Measurements from ENCODE around the gene POLRMT. TPM values are rescaled to one million over a fixed set of nuclear protein-coding genes. Genes with fewer than 3 reads are reported as not detected.

POLRMT gene
- total RNA-seq, 1 experiment from 2014 or later: 62.8 TPM

GRCh38 chr19:650121-650520 lies 16.8 kb upstream of the POLRMT start:
- in situ Hi-C loops (cut with HindIII; ENCODE audit: low sequenced_read_pairs): no loop called here

GRCh38 chr19:648904-649801 lies 15.8 kb upstream of the POLRMT start:
- in situ Hi-C loops (cut with HindIII; ENCODE audit: low sequenced_read_pairs): no loop called here
- no peak for DNase-seq (ENCODE audit: low spot score)

More at GRCh38 chr19:650121-650520, 16.8 kb upstream of the POLRMT start:
- DNase-seq (ENCODE audit: low spot score): no peak

DNA sequence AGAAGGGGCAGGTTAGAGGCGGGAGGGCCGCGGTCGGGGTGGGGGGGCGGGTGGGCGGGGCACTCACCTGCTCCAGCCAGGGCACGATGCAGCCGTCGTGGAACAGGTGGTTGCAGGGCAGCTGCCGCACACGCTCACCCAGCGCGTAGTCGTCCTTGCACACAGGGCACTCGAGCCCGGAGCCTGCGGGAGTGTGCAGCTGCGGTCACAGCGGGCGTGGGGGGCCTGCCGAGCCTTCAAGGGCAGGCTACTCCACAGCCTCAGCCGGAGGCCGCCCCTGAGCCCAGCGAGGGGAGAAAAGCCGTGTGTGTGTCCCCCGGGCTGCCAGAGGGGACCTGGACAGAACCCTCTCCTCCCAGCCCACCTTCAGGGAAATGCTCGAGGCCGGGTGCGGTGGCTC lies 15.0 kb upstream of the POLRMT start:
- no peak for DNase-seq (ENCODE audit: low spot score)
- in situ Hi-C loops (cut with HindIII; ENCODE audit: low sequenced_read_pairs): no loop called here

DNA sequence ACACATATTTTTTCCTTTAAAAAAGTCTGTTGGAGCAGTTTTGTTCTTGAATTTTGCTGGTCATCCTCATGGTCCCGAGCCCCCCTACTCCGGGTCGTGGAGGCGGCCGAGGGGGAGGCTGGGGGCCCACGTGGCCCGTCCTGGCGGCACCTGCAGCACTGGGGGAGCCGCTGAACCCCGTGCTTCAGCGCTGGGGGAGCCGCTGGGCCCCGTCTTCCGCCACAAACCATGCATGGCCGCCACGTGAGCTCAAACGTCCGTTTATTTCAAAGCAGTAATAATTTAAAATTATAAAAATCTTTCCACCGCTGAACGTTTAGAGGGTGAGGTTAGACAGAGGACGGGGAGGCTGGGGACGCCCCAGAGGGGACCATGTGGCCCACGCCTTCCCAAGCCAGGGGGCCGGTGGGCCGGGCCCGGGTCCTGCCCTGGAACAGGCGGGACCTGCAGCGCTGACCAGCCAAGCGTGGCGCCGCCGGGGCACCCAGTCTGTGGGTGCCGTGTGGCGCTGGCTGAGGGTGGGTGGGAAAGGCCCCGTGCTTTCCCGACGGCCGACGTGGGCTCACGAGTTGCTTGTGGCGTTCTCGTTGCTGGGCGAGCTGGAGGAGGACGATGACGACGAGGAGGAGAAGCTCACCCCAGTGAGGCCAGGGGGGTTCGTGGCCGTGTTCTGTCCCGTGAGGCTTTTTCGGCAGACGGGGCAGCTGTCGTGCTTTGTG lies 14.4 kb upstream of the POLRMT start:
- in situ Hi-C loops (cut with HindIII; ENCODE audit: low sequenced_read_pairs): no loop called here
- DNase-seq (ENCODE audit: low spot score): no peak

GRCh38 chr19:646779-647565 lies 13.6 kb upstream of the POLRMT start:
- in situ Hi-C loops (cut with HindIII; ENCODE audit: low sequenced_read_pairs): no loop called here
- DNase-seq (ENCODE audit: low spot score): no peak

GRCh38 chr19:645912-646778 lies 12.8 kb upstream of the POLRMT start:
- in situ Hi-C loops (cut with HindIII; ENCODE audit: low sequenced_read_pairs): no loop called here
- no peak for DNase-seq (ENCODE audit: low spot score)

DNA sequence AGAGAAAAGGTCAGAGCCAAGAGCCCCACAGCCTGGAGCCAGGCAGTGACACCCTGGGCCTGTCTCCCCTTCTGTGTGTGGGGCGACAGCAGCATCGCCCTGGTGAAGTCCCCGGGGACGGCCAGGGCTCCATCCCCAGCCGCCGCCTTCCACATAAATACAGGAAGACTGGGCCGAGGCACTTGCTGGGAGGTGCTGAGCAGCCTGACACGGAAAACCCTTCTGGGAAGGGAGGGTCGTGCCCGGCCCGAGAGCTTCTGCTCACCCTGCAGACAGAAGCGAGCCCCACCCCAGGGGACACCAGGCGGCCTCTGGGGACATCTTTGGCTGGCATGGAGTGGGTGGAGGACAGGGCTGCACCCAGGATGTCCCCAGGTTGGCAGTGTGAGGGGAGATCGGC lies 11.5 kb upstream of the POLRMT start:
- in situ Hi-C loops (cut with HindIII; ENCODE audit: low sequenced_read_pairs): no loop called here

DNA sequence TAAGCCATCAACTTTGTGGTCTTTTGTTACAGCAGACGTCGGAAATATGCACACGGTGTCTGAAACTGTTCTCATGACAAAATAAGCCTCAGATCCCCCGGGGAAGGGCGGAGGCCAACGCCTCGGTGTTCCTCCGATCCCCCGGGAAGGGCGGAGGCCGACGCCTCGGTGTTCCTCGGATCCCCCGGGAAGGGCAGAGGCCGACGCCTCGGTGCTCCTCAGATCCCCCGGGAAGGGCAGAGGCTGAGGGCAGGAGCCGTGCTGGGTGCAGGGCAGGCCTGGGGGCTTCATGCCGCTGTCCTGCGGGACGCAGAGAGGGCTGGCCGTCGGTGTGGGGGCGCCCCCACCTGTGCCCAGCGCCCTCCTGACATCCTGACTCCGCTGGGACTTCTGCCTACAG lies 11.0 kb upstream of the POLRMT start:
- in situ Hi-C loops (cut with HindIII; ENCODE audit: low sequenced_read_pairs): no loop called here
- no peak for DNase-seq (ENCODE audit: low spot score)

More for the DNA sequence above, 11.5 kb upstream of the POLRMT start:
- no peak for DNase-seq (ENCODE audit: low spot score)

DNA sequence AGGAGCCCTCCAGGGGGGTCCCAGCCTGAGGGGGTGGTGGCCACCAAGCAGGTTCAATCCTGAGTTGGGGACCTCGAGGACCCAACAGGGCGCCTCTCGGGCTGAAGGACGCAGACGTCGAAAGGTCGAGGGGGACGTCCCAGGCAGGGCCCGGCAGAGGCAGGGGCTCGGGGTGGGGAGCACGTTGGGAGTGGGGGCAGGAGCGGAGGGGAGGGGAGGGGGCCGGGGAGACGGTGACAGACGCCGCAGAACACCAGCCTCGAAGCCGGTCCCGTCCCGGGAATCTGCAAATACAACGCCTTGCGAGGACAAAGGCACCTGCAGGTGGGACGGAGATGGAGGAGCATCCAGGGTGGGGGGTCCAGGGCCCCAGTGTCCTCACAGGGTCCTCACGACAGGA lies 10.4 kb upstream of the POLRMT start:
- no peak for DNase-seq (ENCODE audit: low spot score)
- in situ Hi-C loops (cut with HindIII; ENCODE audit: low sequenced_read_pairs): no loop called here

DNA sequence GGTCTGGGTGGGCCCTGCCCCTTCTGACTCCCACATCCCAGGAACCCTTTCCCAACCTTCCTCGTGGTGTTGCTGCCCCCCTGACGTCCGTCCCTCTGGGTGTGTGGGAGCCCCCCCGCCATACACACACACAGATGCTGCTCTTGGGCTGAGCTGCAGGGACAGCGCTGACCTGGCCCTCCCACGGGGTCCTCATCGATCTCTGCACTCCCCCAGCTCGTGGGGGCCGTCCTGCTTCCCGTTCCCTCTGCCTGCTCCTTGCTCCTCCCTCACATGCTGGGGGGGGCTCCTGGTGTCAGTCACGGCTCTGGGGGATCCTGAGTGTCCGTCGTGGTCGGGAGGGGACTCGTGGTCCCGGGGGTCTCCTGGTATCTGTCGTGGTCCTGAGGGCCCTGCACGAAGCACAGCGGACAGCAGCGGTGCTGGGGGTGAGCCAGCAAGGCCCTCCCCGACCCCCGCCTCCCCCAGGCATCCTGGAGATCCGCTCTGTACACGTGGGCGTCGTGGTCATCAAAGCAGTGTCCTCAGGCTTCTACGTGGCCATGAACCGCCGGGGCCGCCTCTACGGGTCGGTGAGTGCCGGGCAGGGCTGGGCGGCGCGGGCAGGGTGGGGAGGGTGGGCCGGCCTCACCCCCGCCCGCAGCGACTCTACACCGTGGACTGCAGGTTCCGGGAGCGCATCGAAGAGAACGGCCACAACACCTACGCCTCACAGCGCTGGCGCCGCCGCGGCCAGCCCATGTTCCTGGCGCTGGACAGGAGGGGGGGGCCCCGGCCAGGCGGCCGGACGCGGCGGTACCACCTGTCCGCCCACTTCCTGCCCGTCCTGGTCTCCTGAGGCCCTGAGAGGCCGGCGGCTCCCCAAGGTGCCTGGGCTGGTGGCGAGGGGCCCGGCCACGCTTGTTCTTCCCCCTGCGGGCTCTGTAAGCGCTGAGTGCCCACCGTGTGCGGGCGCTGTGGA lies 9.7 kb upstream of the POLRMT start:
- DNase-seq (ENCODE audit: low spot score): no peak
- in situ Hi-C loops (cut with HindIII; ENCODE audit: low sequenced_read_pairs): no loop called here

GRCh38 chr19:641702-642101 lies 8.4 kb upstream of the POLRMT start:
- in situ Hi-C loops (cut with HindIII; ENCODE audit: low sequenced_read_pairs): no loop called here
- DNase-seq (ENCODE audit: low spot score): no peak

DNA sequence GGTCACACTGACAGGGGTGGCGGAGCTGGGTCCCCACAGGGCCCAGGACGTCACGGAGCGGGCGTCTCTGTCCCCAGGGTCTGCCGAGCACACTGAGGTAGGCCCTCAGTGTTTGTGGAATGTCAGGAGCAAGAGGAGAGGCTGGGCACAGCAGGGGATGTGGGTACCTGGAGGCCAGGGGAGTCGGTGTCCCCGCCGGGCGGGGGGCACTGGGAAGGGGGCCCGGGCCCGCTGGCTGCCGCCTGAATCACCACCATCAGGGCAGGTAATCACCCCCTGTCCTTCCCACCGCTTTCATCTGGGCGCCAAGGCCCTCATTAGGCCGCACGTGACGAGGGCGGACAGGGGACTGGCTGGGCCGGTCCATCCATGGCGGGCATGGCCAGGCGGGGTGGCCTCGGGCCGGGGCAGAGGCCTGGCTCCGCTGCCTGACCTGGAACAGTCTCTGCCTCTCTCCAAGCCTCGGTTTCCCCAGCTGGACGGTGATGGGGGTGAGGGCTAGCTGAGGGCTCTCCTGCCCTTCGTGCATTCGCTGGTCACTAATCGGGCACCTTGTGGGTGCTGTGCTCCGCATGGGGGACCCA lies 7.4 kb upstream of the POLRMT start:
- in situ Hi-C loops (cut with HindIII; ENCODE audit: low sequenced_read_pairs): no loop called here
- DNase-seq (ENCODE audit: low spot score): no peak

GRCh38 chr19:640161-640558 lies 6.8 kb upstream of the POLRMT start:
- no peak for DNase-seq (ENCODE audit: low spot score)
- in situ Hi-C loops (cut with HindIII; ENCODE audit: low sequenced_read_pairs): no loop called here

DNA sequence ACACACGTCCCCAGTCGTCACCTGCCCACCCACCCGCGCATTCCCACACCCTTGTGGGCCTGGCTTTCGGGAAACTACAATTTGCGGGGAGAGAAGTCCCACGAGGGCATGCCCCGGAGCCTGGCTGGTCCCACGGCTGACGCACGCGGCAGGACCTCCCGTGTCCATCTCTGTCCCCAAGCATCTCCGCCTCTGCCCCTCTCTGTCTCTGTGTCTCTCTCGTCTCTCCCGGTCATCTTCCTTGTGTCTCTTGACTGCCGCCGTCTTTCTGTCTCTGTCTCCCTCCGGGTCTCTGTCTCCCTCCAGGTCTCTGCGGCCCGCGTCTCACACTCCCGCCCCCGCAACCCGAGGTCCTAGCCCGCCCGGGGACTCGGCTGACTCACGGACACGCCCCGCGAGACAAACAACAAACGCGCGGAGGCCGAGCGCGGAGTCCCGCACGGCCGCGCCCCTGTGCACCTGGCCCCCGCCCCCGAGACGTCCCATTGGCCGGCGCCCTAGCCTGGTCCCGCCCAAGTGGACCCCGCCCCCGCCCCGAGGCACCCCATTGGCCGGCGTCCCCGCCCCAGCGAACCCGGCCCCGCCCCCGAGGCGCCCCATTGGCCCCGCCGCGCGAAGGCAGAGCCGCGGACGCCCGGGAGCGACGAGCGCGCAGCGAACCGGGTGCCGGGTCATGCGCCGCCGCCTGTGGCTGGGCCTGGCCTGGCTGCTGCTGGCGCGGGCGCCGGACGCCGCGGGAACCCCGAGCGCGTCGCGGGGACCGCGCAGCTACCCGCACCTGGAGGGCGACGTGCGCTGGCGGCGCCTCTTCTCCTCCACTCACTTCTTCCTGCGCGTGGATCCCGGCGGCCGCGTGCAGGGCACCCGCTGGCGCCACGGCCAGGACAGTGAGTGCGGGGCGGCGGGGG lies 6.2 kb upstream of the POLRMT start, which contains the start of gene FGF22:
Gene FGF22 (plus strand): TSS at position 627 of the 908 bp plus-strand sequence. CDS start 47 bp downstream, at position 674.
- peak; percentile 87 for DNase-seq (ENCODE audit: low spot score)
- in situ Hi-C loops (cut with HindIII; ENCODE audit: low sequenced_read_pairs): no loop called here

DNA sequence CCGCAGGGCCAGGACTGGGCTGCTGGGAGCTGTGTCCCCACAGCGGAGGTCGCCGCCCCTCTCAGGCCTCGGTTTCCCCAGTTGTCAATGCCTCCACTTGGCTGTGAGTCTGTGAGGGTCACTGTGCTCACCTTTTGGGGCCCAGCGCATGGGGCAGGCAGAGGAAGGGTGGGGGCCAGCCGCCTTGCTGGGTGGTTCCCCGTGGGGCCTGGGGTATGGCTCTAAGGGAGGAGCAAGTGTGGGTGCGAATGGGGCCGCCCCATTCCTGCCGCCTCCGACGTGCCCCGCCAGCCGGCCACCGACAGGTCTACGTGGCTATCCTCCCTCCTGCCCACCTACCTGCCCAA lies 5.5 kb upstream of the POLRMT start:
- DNase-seq (ENCODE audit: low spot score): no peak
- in situ Hi-C loops (cut with HindIII; ENCODE audit: low sequenced_read_pairs): no loop called here

- in situ Hi-C loops (cut with HindIII; ENCODE audit: low sequenced_read_pairs): no loop called here
- no peak for DNase-seq (ENCODE audit: low spot score)
Observed at GRCh38 chr19:634975-635652, 1.8 kb upstream of the POLRMT start.
